Esophagus squamous epithelium (tissue), 5 donors: ENCODE results near the gene PCDHB1. TPM values are rescaled to one million over a fixed set of nuclear protein-coding genes. Genes with fewer than 3 reads are reported as not detected.

Source experiments
- DNase-seq: peaks from one replicate; lab custom pipeline; 2025; lab: John Stamatoyannopoulos, UW
- H3K27ac ChIP-seq, 4 donors: fragments of 200-600 bp; sonication (generic); one replicate each; pipeline ENCODE4 v1.5.1; 2016 to 2019; ENCODE audit warnings: mild to moderate bottlenecking in 1 of 4
- H3K27me3 ChIP-seq, 4 donors: fragments of 200-600 bp; sonication (generic); 1 replicate in 3 of 4; 2 replicates in 1 of 4; pipeline versions ENCODE4 v1.5.1 to v1.6.0; 2017 to 2021; ENCODE audit warnings: antibody characterized with exemption in 1 of 4
- H3K36me3 ChIP-seq, 3 donors: fragments of 200-600 bp; sonication (generic); one replicate each; pipeline ENCODE4 v1.5.1; 2016 to 2019
- H3K4me1 ChIP-seq, 3 donors: fragments of 200-600 bp; sonication (generic); one replicate each; pipeline ENCODE4 v1.5.1; 2017 to 2019
- H3K4me3 ChIP-seq, 4 donors: fragments of 200-600 bp; sonication (generic); 1 replicate in 3 of 4; 2 replicates in 1 of 4; pipeline ENCODE4 v1.5.1; 2016 to 2019; ENCODE audit warnings: mild to moderate bottlenecking in 2 of 4, moderate library complexity in 1 of 4
- H3K9me3 ChIP-seq, 3 donors: fragments of 200-600 bp; sonication (generic); one replicate each; pipeline ENCODE4 v1.5.1; 2016 to 2019
- CTCF ChIP-seq, 6 experiments: fragments of 450-650 bp in 4 of 6; fragments of 200-600 bp in 2 of 6; sonication (generic) in 2 of 6; IDR thresholded peaks; one replicate each; pipeline ENCODE4 v1.5.1; 2016 to 2019; ENCODE audit warnings: antibody characterized with exemption in 6 of 6, mild to moderate bottlenecking in 4 of 6, moderate library complexity in 4 of 6
- POLR2A ChIP-seq, 4 donors: fragments of 450-650 bp; IDR thresholded peaks; one replicate each; pipeline ENCODE4 v1.6.1; 2017; ENCODE audit warnings: antibody characterized with exemption in 4 of 4, mild to moderate bottlenecking in 4 of 4, moderate library complexity in 3 of 4
- WGBS, 2 donors: methylation state at CpG; one replicate each; pipeline ENCODE4 v1.1.5; 2018; 5-methylcytosine and 5-hydroxymethylcytosine counted together
- intact Hi-C: fragments of 100-400 bp; cut with DNase I; formaldehyde crosslinking; loops from one replicate; pipeline ENCODE4 v1.15.0; 2022
- total RNA-seq, 4 donors: library from RNA; depleted of rRNA; stranded (reverse); fragments of >200 nt; gene quantifications; one replicate each; pipeline ENCODE4 v1.1.0, GENCODE V29; 2016
- donor health status: DM: yes; HTN: yes; CAD: no.

PCDHB1 gene
- total RNA-seq, 4 donors from 2014 or later, result not detected

- no peaks in the 10 kb centered on the region for H3K9me3 ChIP-seq
- intact Hi-C loops, result no loop called here
- H3K4me1 ChIP-seq, result peaks cover 0 to 10% (median 0%) of the 10 kb centered on the region in 3 donors
- no peak overlapping the region for H3K4me3 ChIP-seq
- no peak for DNase-seq
- WGBS, 2 donors, result 94 to 97% methylated on average over 3 of the region's 3 CpGs
- H3K27me3 ChIP-seq, result peaks cover 0 to 43% (median 0%) of the 10 kb centered on the region in 4 donors
- H3K36me3 ChIP-seq, result no peaks in the 10 kb centered on the region
- no peak overlapping the region for H3K27ac ChIP-seq
- TF ChIP-seq POLR2A (IDR thresholded peaks at IDR 0.05) (no peak), CTCF (IDR thresholded peaks at IDR 0.05) (no peak)
Measured at GRCh38 chr5:141003031-141003430, 48.1 kb upstream of the PCDHB1 start.

- Histone ChIP-seq H3K4me3 (no peak overlapping the region), H3K27ac (no peak overlapping the region), H3K36me3 (no peaks in the 10 kb centered on the region), H3K9me3 (no peaks in the 10 kb centered on the region), H3K4me1 (peaks cover 0 to 10% (median 0%) of the 10 kb centered on the region in 3 donors), H3K27me3 (peaks cover 0 to 43% (median 0%) of the 10 kb centered on the region in 4 donors)
- no peak for DNase-seq
- 28 to 32% methylated on average over 4 of the region's 4 CpGs for WGBS, 2 donors
- intact Hi-C loops, result no loop called here
- TF ChIP-seq CTCF (IDR thresholded peaks at IDR 0.05), result no peak
- no peak for TF ChIP-seq POLR2A (IDR thresholded peaks at IDR 0.05)
Measured at GRCh38 chr5:141003791-141004611, 47.2 kb upstream of the PCDHB1 start.

- H3K27me3 ChIP-seq, result peaks cover 0 to 6% (median 0%) of the 10 kb centered on the region in 4 donors
- intact Hi-C loops, result no loop called here
- H3K27ac ChIP-seq, result no peak overlapping the region
- DNase-seq, result no peak
- H3K9me3 ChIP-seq, result no peaks in the 10 kb centered on the region
- no peaks in the 10 kb centered on the region for H3K36me3 ChIP-seq
- no peaks in the 10 kb centered on the region for H3K4me1 ChIP-seq
- no peak overlapping the region for H3K4me3 ChIP-seq
- no peak for TF ChIP-seq CTCF (IDR thresholded peaks at IDR 0.05)
- no peak for TF ChIP-seq POLR2A (IDR thresholded peaks at IDR 0.05)
Measured at GRCh38 chr5:141007791-141008190, 43.4 kb upstream of the PCDHB1 start.

GRCh38 chr5:141010047-141010793, 41.0 kb upstream of the PCDHB1 start:
- Histone ChIP-seq H3K4me3 (no peak overlapping the region), H3K9me3 (no peaks in the 10 kb centered on the region), H3K36me3 (no peaks in the 10 kb centered on the region), H3K27me3 (no peaks in the 10 kb centered on the region), H3K4me1 (no peaks in the 10 kb centered on the region), H3K27ac (no peak overlapping the region)
- intact Hi-C loops, result no loop called here
- no peak for DNase-seq
- WGBS, 2 donors, result 35 to 54% methylated on average over 10 to 12 of the region's 12 CpGs
- no peak for TF ChIP-seq CTCF (IDR thresholded peaks at IDR 0.05)
- TF ChIP-seq POLR2A (IDR thresholded peaks at IDR 0.05), result no peak

GRCh38 chr5:141017943-141018342, 33.2 kb upstream of the PCDHB1 start:
- intact Hi-C loops, result no loop called here

More at GRCh38 chr5:141017943-141018342, 33.2 kb upstream of the PCDHB1 start:
- Histone ChIP-seq H3K27me3 (no peaks in the 10 kb centered on the region), H3K36me3 (no peaks in the 10 kb centered on the region), H3K27ac (no peak overlapping the region), H3K4me1 (no peaks in the 10 kb centered on the region), H3K4me3 (no peak overlapping the region), H3K9me3 (no peaks in the 10 kb centered on the region)
- TF ChIP-seq POLR2A (IDR thresholded peaks at IDR 0.05) (no peak), CTCF (IDR thresholded peaks at IDR 0.05) (no peak)
- no peak for DNase-seq
